GM12878 (cell line): ENCODE results near the gene ETV2. TPM values are rescaled to one million over a fixed set of nuclear protein-coding genes. Genes with fewer than 3 reads are reported as not detected.
"Not testable (repeated sequence)": the region's sequence is repeated elsewhere in the genome, so short reads cannot be mapped to it uniquely, and the experiment has no call there.

Experiments used
- ATAC-seq: fragments of 200-7000 bp; cut with Tn5 transposase; 3 replicates; pipeline ENCODE4 v1.9.1; 2020; ENCODE audit warnings: mild to moderate bottlenecking, moderate library complexity
- BruUV-seq: library from RNA; stranded (reverse); fragments of 400-500 nt; replicated peaks from 2 replicates; lab custom pipeline; 2021; lab: Mats Ljungman, UMichigan
- CTCF ChIA-PET: fragments of 300-600 bp; sonication (Branson Sonifier 250); formaldehyde crosslinking; extraction: SDS; loops from one replicate; lab custom pipeline; 2021; ENCODE audit warnings: inconsistent platforms; lab: Yijun Ruan, JAX
- POLR2A ChIA-PET: fragments of 350-600 bp; formaldehyde crosslinking; extraction: SDS; loops from one replicate; lab custom pipeline; 2021; ENCODE audit warnings: inconsistent platforms; lab: Charles Lee
- RAD21 ChIA-PET: fragments of 300-600 bp; sonication (Branson Sonifier 250); formaldehyde crosslinking; loops from one replicate; lab custom pipeline; 2023; ENCODE audit warnings: antibody characterized with exemption; ENCODE audit not compliant: unreplicated experiment; lab: Charles Lee
- SMC1A ChIA-PET: fragments of 300-600 bp; sonication (Branson Sonifier 250); formaldehyde crosslinking; loops from one replicate; lab custom pipeline; 2023; ENCODE audit not compliant: unreplicated experiment, uncharacterized antibody; lab: Charles Lee
- DNase-seq: peaks from one replicate; pipeline ENCODE4 v3.0.0-alpha.2; 2011; ENCODE audit warnings: low read depth, low spot score
- FAIRE-seq: peaks from 3 replicates; lab custom pipeline; 2011; peaks lifted over from hg19 to GRCh38; lab: Jason Lieb, UNC
- H2AFZ ChIP-seq: 2 replicates; pipeline ENCODE4 v1.6.0; 2011; ENCODE audit warnings: low read depth, low read length, control low read depth; ENCODE audit not compliant: control insufficient read depth
- H3K27ac ChIP-seq: 2 replicates; pipeline ENCODE4 v1.5.1; 2011; ENCODE audit warnings: control low read depth; ENCODE audit not compliant: control insufficient read depth, insufficient read depth
- H3K27me3 ChIP-seq, 2 experiments: replicated peaks in 1 of 2; 2 replicates each; pipeline versions ENCODE4 v1.6.0 to v1.6.1; 2011; ENCODE audit warnings: low read length in 1 of 2; ENCODE audit not compliant: control insufficient read depth in 2 of 2, insufficient read depth in 2 of 2
- H3K36me3 ChIP-seq, 2 experiments: 2 replicates each; pipeline ENCODE4 v1.5.1; 2011; ENCODE audit warnings: low read length in 1 of 2; ENCODE audit not compliant: control insufficient read depth in 2 of 2, insufficient read depth in 2 of 2
- H3K4me1 ChIP-seq: 2 replicates; pipeline ENCODE4 v1.6.1; 2011; ENCODE audit warnings: mild to moderate bottlenecking, low read length, moderate library complexity, mixed read lengths; ENCODE audit not compliant: control insufficient read depth, insufficient read depth
- H3K4me2 ChIP-seq: 2 replicates; pipeline ENCODE4 v1.6.0; 2011; ENCODE audit warnings: control low read depth; ENCODE audit not compliant: control insufficient read depth, insufficient read depth
- H3K4me3 ChIP-seq: fragments of 200-600 bp; sonication (generic); 2 replicates; pipeline ENCODE4 v1.5.1; 2016
- H3K79me2 ChIP-seq: 2 replicates; pipeline ENCODE4 v1.6.0; 2011; ENCODE audit warnings: low read length; ENCODE audit not compliant: control insufficient read depth, insufficient read depth
- H3K9ac ChIP-seq: 2 replicates; pipeline ENCODE4 v1.8.0; 2011; ENCODE audit warnings: low read length, control low read depth, mixed read lengths; ENCODE audit not compliant: control insufficient read depth, insufficient read depth
- H3K9me3 ChIP-seq: replicated peaks from 3 replicates; pipeline ENCODE4 v1.5.1; 2011; ENCODE audit warnings: mild to moderate bottlenecking, low read length; ENCODE audit not compliant: control insufficient read depth, insufficient read depth
- H4K20me1 ChIP-seq: 2 replicates; pipeline ENCODE4 v1.6.0; 2011; ENCODE audit not compliant: control insufficient read depth, insufficient read depth
- BACH1 ChIP-seq: fragments of 450-650 bp; IDR thresholded peaks from 2 replicates; pipeline ENCODE4 v1.6.1; 2017; ENCODE audit warnings: mild to moderate bottlenecking, borderline replicate concordance
- CBFB ChIP-seq: IDR thresholded peaks from 2 replicates; pipeline ENCODE4 v1.6.1; 2016; ENCODE audit warnings: antibody characterized with exemption, low read depth
- E2F4 ChIP-seq: IDR thresholded peaks from 2 replicates; pipeline ENCODE4 v1.6.1; 2012; ENCODE audit warnings: low read depth, low read length, improper control_type of control experiment
- GABPA ChIP-seq: IDR thresholded peaks from 2 replicates; pipeline ENCODE4 v1.6.1; 2014; ENCODE audit warnings: antibody characterized with exemption, low read depth, mild to moderate bottlenecking, inconsistent platforms
- HDGF ChIP-seq: fragments of 450-650 bp; IDR thresholded peaks from 2 replicates; pipeline ENCODE4 v1.6.1; 2016; ENCODE audit warnings: antibody characterized with exemption
- HSF1 ChIP-seq: fragments of 150-350 bp; IDR thresholded peaks from 2 replicates; pipeline ENCODE4 v1.6.1; 2014; ENCODE audit warnings: mild to moderate bottlenecking, low read depth, low read length
- MEF2B ChIP-seq: fragments of 450-650 bp; IDR thresholded peaks from 2 replicates; pipeline ENCODE4 v1.6.1; 2018; ENCODE audit warnings: mild to moderate bottlenecking, moderate library complexity; ENCODE audit not compliant: partially characterized antibody, poor library complexity, severe bottlenecking
- MLLT1 ChIP-seq: fragments of 450-650 bp; IDR thresholded peaks from 2 replicates; pipeline ENCODE4 v1.6.1; 2016; ENCODE audit warnings: mild to moderate bottlenecking
- MYC ChIP-seq: IDR thresholded peaks from 2 replicates; pipeline ENCODE4 v1.6.1; 2011; ENCODE audit warnings: mild to moderate bottlenecking, low read length, moderate library complexity, inconsistent platforms; ENCODE audit not compliant: insufficient read depth, insufficient replicate concordance, insufficient read length, severe bottlenecking
- SP1 ChIP-seq: IDR thresholded peaks from one replicate; pipeline ENCODE4 v1.6.1; 2011; ENCODE audit warnings: low read depth, low read length
- TCF12 ChIP-seq: IDR thresholded peaks from 2 replicates; pipeline ENCODE4 v1.6.1; 2011; ENCODE audit warnings: low read depth, mild to moderate bottlenecking, low read length
- WRNIP1 ChIP-seq: IDR thresholded peaks from 2 replicates; pipeline ENCODE4 v1.6.1; 2011; ENCODE audit warnings: low read depth, low read length, improper control_type of control experiment, borderline replicate concordance
- WGBS: methylation state at CpG from one replicate; pipeline ENCODE4 v1.1.6; 2016; ENCODE audit warnings: low lambda C conversion rate; ENCODE audit not compliant: insufficient replicate concordance, insufficient coverage; ENCODE audit errors: missing lambda C conversion rate; 5-methylcytosine and 5-hydroxymethylcytosine counted together
- in situ Hi-C: fragments of 300-500 bp; cut with MboI; formaldehyde crosslinking; loops from 9 replicates; pipeline ENCODE4 v1.14.3; 2018; ENCODE audit warnings: mixed read lengths
- intact Hi-C: fragments of 100-400 bp; cut with micrococcal nuclease; formaldehyde crosslinking; loops from one replicate; pipeline ENCODE4 v1.14.2; 2022; ENCODE audit not compliant: unreplicated experiment
- polyA plus RNA-seq, 11 experiments: library from polyadenylated mRNA; depleted of rRNA in 4 of 11; unstranded in 6 of 11; stranded (reverse) in 5 of 11; fragments of >200 nt; fragmentation: Nextera tagmentation in 4 of 11; fragmentation: Illumina TruSeq in 1 of 11; extraction: Ambion mirVana in 4 of 11; extraction: Trizol in 1 of 11; gene quantifications; 1 replicate in 1 of 11; 2 replicates in 10 of 11; pipeline versions ENCODE4 v1.2.1 to v1.2.3, GENCODE V29; 2011 to 2016; ENCODE audit warnings: inconsistent platforms in 2 of 11, missing spikeins in 2 of 11, low read depth in 1 of 11
- total RNA-seq, 4 experiments: library from RNA; depleted of rRNA in 3 of 4; stranded (reverse); fragments of >200 nt in 3 of 4; fragmentation: Illumina TruSeq in 1 of 4; extraction: Trizol in 1 of 4; gene quantifications; 2 replicates each; pipeline versions ENCODE4 v1.2.1 to v1.2.3, GENCODE V29; 2013 to 2021

ETV2 gene
- total and polyA plus RNA-seq, 10 of the 15 experiments (the other 5 are each of a cell fraction or from before 2014, with no cell fraction given) = 0.10 to 1.4 (median 0.54) TPM; not detected in 1

- H4K20me1 ChIP-seq, H3K9me3 ChIP-seq, H3K27me3 ChIP-seq, BruUV-seq, ATAC-seq, DNase-seq, H3K79me2 ChIP-seq, H3K27ac ChIP-seq, H2AFZ ChIP-seq, H3K4me3 ChIP-seq, H3K4me1 ChIP-seq, H3K36me3 ChIP-seq, FAIRE-seq, in situ Hi-C loops, H3K4me2 ChIP-seq, H3K9ac ChIP-seq: not testable (repeated sequence)
- ChIA-PET CTCF (interaction anchor here (0.8 kb wide), 1 partner anchor 168 kb away, joined by 3 read pairs; no protein-coding TSS in a partner anchor), SMC1A (interaction anchor here (1.5 kb wide), 1 partner anchor 188 kb away, joined by 3 read pairs; no protein-coding TSS in a partner anchor), POLR2A (interaction anchor here (2.0 kb wide), 1 partner anchor 22 kb away, joined by 4 read pairs; no protein-coding TSS in a partner anchor), RAD21 (interaction anchor here (2.2 kb wide), 1 partner anchor 57 kb away, joined by 6 read pairs; the partner anchor contains the start of gene LIN37)
- intact Hi-C loops = loop anchor here (5.0 kb wide), 1 partner anchor 191 kb away; no protein-coding TSS in a partner anchor
- WGBS = 77% methylated on average over 19 of the region's 37 CpGs
Measured at GRCh38 chr19:35691106-35691505, 49.6 kb downstream of the ETV2 start.

GRCh38 chr19:35692010-35692409 lies 50.5 kb downstream of the ETV2 start:
- 67% methylated on average over 8 of the region's 11 CpGs for WGBS
- SMC1A ChIA-PET = interaction anchor here (0.7 to 12.3 kb wide), 9 partner anchors 22 to 339 kb away, joined by 3 to 375 read pairs (median 4); partner anchors contain the start of gene LIN37
- FAIRE-seq = no peak
- Histone ChIP-seq H3K9ac (no peak overlapping the region), H3K79me2 (no peaks in the 10 kb centered on the region), H3K4me2 (no peak overlapping the region), H2AFZ (no peak overlapping the region), H3K27ac (no peak overlapping the region), H4K20me1 (no peaks in the 10 kb centered on the region), H3K36me3 (no peaks in the 10 kb centered on the region), H3K4me1 (peaks cover 13% of the 10 kb centered on the region), H3K27me3 (no peaks in the 10 kb centered on the region), H3K9me3 (no peaks in the 10 kb centered on the region; the same call in 2 of the 3 replicates), H3K4me3 (no peak overlapping the region)
- intact Hi-C loops = loop anchor here (2.0 to 5.0 kb wide), 2 partner anchors 49 to 190 kb away; no protein-coding TSS in a partner anchor
- no peak for DNase-seq
- RAD21 ChIA-PET = interaction anchor here (0.6 to 2.2 kb wide), 8 partner anchors 9 to 378 kb away, joined by 3 to 13 read pairs (median 4); partner anchors contain the start of gene LIN37
- CTCF ChIA-PET = interaction anchor here (0.7 to 7.8 kb wide), 9 partner anchors 10 to 190 kb away, joined by 3 to 271 read pairs (median 6); partner anchors contain the start of gene LIN37
- POLR2A ChIA-PET = interaction anchor here (0.6 to 2.0 kb wide), 6 partner anchors 10 to 304 kb away, joined by 3 to 5 read pairs (median 4); partner anchors contain the start of gene IGFLR1
- no TSS peak for BruUV-seq
- in situ Hi-C loops = no loop called here
- ATAC-seq = no peak
- TF ChIP-seq HDGF (no peak), CBFB (no peak), GABPA (no peak), MEF2B (no peak), HSF1 (no peak), E2F4 (no peak), MLLT1 (no peak), TCF12 (no peak), MYC (no peak), BACH1 (no peak), SP1 (no peak), WRNIP1 (no peak)
